ENCODE results near the gene NOD1.

Gene NOD1

DNA sequence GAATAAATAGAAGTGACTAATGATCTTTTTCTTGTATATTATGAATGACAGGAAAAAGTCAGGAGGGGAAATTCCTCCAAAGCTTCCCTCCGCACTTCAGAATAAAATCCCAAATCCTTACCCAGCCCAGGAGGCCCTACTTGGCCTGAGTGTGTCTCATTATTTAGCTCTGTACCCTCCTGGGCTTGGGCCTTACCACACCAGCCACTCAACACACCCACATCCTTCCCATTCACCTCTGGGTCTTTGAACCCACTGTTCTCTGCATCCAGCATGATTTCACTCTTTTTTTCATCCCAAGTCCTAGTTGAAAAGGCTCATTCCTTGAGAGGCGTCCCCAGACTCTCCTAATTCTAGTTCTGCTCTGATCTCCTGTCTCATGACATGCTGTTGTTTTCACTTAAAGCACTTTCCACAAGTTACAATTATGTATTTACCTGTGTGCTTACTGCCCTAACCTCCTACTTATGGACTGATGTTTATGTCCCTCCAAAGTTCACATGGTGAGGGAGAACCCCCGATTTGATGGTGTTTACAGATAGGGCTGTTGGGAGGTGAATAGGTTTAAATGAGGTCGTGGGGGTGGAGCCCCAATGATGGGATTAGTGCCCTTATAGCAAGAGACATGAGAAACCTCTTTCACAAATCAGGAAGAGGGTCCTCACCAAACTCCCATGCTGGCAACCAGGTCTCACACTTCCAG lies 6.4 kb downstream of the NOD1 start:
- DNase-seq (ENCODE audit: extremely low read depth in 1 of 2, low read depth in 1 of 2), result no peak

GRCh38 chr7:30471205-30471604 lies 7.4 kb downstream of the NOD1 start:
- no peak for DNase-seq (ENCODE audit: extremely low read depth in 1 of 2, low read depth in 1 of 2)

DNA sequence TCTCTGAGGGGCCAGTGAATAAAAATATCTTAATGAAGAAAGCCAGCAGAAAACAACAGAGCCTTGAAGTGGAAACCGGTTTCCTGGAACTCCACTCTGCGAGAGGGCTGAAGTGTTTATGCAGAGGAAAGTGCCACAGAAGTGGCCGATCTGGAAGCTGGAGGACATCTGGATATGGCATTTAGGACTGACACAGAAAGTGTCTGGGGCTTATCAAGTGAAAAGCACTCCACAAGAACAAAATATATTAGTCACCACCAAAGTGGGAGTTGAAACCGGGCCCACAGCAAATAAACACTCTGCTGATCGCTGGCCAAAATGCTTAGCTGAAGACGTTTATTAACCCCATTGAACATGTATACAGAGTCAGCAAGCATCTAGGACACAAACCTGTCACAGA lies 7.8 kb downstream of the NOD1 start:
- DNase-seq (ENCODE audit: extremely low read depth in 1 of 2, low read depth in 1 of 2), result no peak

DNA sequence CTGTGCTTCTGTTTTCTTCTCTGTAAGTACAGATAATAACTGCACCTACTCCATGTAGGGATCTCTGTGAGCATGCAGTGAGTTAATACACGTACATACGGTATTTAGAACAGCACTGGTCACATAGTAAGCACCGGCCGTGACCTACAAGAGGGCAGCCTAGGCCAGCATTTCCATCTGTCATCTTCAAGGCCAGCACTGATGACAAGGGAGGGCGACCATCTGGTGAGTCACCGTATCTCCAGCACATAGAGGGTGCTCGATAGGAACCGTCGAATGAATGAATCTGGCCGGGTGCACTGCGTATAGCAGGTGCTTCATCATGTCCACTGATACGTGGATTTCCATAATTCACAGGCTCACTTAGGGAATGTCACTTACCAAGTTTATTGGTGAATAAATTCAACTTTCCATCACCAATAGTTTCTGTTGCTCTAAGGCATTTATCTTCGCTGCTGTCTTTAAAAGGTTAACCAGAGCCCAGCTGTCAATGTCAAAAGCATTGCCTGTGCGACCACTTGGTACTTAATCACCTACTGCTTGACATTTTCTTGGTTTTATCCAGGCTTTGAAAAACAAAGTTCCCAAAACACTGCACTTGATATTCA lies 8.3 kb downstream of the NOD1 start:
- DNase-seq (ENCODE audit: extremely low read depth in 1 of 2, low read depth in 1 of 2), result no peak

GRCh38 chr7:30469303-30469702 lies 9.3 kb downstream of the NOD1 start:
- DNase-seq (ENCODE audit: extremely low read depth in 1 of 2, low read depth in 1 of 2), result no peak

DNA sequence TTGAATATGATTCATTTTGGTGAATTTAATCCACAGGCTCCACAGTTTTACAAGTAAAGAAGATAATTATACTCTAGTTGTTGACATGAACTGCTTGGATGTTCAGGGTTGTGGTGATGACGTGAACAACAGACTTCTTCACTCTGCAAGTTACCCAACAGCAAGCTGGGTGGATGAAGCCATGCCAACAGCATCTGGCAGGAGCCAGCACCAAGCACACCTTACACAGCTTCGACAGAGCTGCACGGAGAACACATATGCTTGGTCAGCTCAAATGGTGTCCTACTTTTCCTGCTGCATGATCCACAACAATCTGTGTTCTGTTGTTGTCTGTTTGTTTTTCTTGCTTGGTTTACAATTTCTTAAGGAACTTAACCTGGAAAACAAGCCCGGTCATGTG lies 9.8 kb downstream of the NOD1 start:
- DNase-seq (ENCODE audit: extremely low read depth in 1 of 2, low read depth in 1 of 2), result no peak

DNA sequence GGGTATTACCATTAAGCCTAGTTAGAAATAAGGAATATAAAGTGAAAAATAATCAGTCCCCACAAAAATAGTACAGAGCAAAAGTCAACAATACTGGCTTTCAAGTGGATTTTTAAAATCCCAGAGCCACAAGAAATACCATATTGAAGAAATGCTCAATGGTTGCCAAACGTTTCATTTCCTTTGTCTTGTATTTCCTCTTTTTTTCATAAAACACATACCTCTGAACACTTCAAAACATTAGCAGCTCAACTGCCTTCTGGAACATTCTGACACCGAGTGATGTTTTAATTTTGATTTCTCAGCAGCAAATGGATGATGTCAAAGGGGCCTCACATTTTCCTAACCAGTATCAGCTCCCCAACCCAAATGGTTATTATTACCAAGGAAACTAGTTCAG lies 10.5 kb downstream of the NOD1 start:
- DNase-seq (ENCODE audit: extremely low read depth in 1 of 2, low read depth in 1 of 2), result no peak

DNA sequence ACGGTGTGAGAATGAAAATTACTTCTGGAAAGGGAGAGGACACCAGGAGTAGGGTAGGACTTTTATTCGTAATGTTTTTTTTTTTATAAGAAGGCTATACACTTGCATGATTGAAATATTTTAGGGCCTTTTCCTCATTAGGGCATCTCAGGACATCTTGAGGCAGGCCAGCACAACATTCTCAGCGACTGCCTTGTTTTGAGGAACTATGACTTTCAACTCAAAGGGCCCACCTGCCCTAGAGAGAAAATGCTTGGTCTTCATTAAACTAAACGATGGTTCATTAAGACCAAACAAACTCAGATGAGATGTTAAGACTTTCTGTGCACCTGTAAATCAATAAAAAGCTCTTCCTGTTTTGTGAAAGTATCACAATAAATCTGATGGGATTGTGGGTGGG lies 11.3 kb downstream of the NOD1 start:
- no peak for DNase-seq (ENCODE audit: extremely low read depth in 1 of 2, low read depth in 1 of 2)

GRCh38 chr7:30466266-30466665 lies 12.3 kb downstream of the NOD1 start:
- DNase-seq (ENCODE audit: extremely low read depth in 1 of 2, low read depth in 1 of 2), result no peak

DNA sequence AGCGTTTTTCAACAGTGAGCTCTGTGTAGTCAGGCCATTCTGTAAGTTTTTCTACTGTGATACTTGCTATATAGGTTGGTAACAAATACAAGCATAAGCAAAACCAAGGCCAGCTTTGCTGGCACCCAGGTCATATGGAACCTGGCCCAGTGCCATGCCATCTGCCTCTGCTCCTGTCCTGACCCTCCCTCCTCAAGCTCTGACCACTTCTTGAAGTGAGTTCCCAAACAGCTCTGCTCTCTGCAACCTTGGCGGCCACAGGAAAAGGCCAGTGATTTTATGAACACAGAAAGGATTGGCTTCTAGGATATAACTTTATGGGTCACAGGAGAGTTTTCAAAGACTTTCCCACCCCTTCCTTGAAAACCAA lies 12.8 kb downstream of the NOD1 start:
- no peak for DNase-seq (ENCODE audit: extremely low read depth in 1 of 2, low read depth in 1 of 2)

GRCh38 chr7:30465046-30465810 lies 13.4 kb downstream of the NOD1 start:
- no peak for DNase-seq (ENCODE audit: extremely low read depth in 1 of 2, low read depth in 1 of 2)

DNA sequence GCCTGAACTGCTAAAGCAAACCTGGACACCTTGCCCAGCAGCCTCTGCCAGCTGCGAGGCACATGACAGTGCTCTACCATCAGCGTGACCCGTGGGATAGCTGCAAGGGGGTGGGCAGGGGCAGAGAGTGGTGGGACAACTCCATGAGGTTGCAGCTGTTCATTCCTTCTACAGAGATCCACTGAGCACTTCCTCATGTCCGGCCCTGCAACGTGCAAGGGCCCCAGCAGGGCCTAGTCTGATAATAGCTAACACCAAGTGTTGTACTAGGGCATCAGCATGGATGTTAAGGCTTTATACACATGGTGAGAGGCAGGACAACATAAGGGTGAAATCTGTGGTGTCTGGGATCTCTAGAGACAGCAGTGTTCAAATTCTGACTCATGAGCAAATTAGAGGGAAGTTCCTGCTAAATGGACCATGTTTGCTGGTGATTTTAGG lies 14.3 kb downstream of the NOD1 start:
- no peak for DNase-seq (ENCODE audit: extremely low read depth in 1 of 2, low read depth in 1 of 2)

DNA sequence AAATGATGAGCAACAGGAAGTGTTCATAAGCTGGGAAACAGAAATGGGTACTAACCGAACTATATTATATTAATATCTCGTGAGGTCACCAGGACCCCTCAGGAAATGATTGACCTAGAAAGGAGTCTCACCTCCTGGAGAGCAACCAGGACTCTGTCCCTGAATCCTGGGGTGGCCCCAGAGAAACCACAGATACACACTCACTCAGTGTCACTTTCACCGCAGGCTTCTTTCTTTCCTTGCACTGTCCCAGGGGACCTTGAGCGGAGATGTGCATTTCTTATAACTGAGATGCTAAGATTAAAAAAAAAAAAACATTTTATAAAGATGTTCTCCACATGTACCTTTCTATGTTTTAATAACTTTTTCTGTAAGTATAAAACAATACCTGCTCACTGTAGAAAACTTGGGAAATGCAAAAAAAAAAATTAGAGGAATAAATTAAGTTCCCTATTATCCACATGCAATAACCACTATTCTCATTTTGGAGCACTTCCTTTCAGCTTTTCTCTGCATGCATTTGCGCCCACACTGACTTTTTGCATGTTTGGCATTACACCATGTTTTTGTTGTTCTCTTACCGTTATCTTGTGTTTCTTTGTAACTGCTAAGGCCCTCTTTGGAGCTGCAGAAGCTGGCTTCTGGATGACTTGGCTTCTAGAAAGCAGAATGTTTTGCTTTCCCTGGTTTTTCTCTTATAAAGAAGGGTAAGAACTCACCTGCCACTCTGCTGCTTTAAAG lies 15.0 kb downstream of the NOD1 start:
- no peak for DNase-seq (ENCODE audit: extremely low read depth in 1 of 2, low read depth in 1 of 2)

GRCh38 chr7:30462179-30462578 lies 16.4 kb downstream of the NOD1 start:
- no peak for DNase-seq (ENCODE audit: extremely low read depth in 1 of 2, low read depth in 1 of 2)

DNA sequence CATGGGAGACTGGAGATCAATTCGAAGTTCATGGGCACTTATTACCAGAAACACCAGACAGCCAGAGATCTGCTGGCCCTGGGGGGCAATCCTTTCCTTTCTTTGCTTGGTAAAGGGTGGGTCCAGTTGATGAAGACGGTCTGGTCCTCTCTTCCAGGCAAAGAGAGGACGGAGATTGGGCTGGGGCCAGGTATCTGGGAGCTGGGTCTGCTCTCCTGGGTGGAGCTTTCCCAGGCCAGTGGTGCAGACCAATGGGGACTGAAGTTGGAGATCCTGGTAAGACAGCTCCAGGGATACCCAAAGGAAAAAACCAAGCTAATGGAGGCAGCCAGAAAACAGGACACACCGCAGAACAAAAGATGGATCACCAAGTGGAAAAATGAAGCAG lies 18.3 kb downstream of the NOD1 start:
- no peak for DNase-seq (ENCODE audit: extremely low read depth in 1 of 2, low read depth in 1 of 2)

DNA sequence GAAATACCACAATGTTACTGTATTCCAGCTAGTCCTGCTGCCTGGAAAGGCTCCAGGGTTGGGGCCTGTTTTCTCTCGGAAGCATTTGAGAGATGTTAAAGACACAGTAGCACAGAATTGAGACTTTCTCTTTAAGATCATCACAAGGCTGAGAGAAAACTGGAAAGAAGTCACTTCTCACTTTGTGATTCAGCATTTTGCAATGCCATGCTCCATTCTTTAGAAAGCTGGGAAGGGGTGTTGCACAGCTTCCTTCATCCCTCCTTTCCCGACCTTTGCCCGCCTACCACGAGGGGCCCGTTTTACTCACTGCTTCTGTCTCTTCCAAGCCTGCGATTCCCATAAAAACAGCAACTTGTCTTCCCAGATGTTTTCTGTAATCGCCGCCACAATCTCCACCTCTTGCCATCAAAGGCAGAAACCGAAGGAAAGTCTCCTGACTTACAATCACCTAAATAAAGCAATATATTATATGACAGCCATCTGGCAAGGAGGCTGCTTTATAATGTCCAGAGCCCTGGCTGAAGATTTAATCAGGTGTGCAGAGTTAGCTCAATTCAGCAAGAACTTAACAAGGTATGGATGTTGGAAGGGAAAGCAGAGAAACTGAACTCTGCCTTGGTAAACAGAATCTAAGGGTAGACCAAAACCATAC lies 18.9 kb downstream of the NOD1 start:
- no peak for DNase-seq (ENCODE audit: extremely low read depth in 1 of 2, low read depth in 1 of 2)

DNA sequence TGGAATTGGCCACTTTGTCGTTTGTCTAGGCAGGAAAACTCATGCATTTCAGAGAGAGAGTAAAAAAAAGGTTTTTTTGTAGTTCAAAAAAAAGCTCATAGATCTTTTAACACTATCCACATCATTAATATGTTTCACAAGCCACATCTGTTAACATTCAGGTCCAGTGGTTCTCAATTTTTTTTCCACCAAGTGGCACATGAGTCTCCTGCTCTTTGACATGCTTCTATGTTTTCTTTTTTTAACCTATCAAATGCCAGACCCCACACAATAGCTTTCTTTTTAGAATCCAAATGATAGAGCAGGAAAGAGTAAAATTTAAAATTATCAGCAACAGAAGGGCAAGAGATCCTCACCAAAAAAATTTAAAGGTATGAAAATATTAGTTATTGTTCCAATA lies 20.3 kb downstream of the NOD1 start:
- DNase-seq (ENCODE audit: extremely low read depth in 1 of 2, low read depth in 1 of 2), result no peak

DNA sequence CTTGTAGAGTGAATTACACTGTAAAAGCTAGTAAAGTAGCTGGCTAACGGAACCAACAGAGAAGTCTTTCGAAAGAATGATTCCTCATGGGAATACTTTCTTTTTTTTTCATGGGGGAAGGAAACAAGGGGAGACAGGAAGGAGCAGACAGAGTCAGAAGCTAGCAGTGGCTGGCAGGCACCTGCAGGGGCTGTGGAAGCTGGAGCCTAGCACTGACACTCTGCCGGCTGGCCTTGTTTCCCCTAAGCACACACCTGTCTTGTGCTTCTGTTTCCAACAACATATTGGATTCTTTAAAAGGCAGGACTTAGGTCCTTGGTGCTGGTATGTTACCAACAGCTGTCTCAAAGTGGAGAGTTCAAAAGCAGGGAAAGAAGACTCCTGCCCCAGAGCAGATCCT lies 24.7 kb downstream of the NOD1 start:
- no peak for DNase-seq (ENCODE audit: extremely low read depth in 1 of 2, low read depth in 1 of 2)

- no peak for DNase-seq (ENCODE audit: extremely low read depth in 1 of 2, low read depth in 1 of 2)
These were observed 25.6 kb downstream of the NOD1 start for GRCh38 chr7:30453016-30453415.

DNA sequence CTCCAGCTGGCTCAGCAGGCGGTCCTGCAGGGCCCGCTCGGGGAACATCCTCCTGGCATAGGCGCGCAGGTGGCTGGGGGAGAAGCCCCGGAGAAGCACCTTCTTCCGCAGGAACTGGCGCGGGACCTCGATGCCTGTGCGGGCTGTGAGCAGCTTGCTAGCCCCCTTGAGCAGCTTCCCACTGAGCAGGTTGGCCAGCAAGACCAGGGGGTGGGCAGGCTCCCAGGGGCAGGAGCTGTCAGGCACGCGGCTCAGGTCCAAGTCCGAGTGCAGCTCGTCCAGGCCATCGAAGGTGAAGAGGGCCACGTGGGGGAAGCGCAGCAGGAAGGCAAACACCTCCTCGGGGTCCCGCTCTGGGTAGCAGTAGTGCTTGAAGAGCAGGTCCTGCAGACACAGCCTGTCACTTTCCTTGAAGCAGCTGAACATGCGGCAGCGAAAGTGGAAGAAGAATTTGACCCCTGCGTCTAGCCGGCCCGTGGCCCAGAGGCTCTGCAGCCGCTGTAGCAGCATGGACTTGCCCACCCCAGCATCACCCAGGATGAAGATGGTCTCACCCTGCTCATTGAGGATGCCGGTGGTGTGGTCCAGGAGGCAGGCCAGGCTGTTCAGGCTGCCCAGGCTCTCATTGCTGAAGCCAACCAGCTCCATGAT lies 26.2 kb downstream of the NOD1 start:
- DNase-seq (ENCODE audit: extremely low read depth in 1 of 2, low read depth in 1 of 2), result no peak

Measured in activated CD8-positive, alpha-beta memory T cell treated with anti-CD3 and anti-CD28 coated beads for 1 hour (primary cell).